ENCODE results near the gene EDRF1. TPM values are rescaled to one million over a fixed set of nuclear protein-coding genes. Genes with fewer than 3 reads are reported as not detected.

The EDRF1 gene
- total and polyA plus RNA-seq, 2 of the 8 experiments (the other 6 are each of a cell fraction or from before 2014, with no cell fraction given) = 19.9 to 37.8 TPM

DNA sequence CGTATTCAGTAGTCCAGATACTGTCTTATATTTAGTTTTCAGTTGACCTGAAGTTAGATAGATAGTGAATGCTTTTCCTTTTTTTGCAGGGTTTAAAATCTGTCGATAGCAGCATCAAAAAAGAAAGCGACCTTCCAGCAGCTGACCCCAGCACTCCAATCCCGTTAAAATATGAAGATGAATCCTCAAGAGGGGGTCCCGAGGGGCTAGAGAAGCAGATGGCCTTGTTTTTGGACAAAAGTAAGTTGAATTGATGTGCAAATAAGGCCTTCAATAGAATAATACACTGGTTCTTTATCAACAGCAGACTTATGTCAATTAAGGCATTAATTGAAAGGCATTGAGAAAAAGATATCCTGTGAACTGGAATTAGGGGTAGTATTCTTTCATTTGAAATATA is 18.7 kb downstream of the EDRF1 start (continued):
- TF ChIP-seq, protein P1, sequence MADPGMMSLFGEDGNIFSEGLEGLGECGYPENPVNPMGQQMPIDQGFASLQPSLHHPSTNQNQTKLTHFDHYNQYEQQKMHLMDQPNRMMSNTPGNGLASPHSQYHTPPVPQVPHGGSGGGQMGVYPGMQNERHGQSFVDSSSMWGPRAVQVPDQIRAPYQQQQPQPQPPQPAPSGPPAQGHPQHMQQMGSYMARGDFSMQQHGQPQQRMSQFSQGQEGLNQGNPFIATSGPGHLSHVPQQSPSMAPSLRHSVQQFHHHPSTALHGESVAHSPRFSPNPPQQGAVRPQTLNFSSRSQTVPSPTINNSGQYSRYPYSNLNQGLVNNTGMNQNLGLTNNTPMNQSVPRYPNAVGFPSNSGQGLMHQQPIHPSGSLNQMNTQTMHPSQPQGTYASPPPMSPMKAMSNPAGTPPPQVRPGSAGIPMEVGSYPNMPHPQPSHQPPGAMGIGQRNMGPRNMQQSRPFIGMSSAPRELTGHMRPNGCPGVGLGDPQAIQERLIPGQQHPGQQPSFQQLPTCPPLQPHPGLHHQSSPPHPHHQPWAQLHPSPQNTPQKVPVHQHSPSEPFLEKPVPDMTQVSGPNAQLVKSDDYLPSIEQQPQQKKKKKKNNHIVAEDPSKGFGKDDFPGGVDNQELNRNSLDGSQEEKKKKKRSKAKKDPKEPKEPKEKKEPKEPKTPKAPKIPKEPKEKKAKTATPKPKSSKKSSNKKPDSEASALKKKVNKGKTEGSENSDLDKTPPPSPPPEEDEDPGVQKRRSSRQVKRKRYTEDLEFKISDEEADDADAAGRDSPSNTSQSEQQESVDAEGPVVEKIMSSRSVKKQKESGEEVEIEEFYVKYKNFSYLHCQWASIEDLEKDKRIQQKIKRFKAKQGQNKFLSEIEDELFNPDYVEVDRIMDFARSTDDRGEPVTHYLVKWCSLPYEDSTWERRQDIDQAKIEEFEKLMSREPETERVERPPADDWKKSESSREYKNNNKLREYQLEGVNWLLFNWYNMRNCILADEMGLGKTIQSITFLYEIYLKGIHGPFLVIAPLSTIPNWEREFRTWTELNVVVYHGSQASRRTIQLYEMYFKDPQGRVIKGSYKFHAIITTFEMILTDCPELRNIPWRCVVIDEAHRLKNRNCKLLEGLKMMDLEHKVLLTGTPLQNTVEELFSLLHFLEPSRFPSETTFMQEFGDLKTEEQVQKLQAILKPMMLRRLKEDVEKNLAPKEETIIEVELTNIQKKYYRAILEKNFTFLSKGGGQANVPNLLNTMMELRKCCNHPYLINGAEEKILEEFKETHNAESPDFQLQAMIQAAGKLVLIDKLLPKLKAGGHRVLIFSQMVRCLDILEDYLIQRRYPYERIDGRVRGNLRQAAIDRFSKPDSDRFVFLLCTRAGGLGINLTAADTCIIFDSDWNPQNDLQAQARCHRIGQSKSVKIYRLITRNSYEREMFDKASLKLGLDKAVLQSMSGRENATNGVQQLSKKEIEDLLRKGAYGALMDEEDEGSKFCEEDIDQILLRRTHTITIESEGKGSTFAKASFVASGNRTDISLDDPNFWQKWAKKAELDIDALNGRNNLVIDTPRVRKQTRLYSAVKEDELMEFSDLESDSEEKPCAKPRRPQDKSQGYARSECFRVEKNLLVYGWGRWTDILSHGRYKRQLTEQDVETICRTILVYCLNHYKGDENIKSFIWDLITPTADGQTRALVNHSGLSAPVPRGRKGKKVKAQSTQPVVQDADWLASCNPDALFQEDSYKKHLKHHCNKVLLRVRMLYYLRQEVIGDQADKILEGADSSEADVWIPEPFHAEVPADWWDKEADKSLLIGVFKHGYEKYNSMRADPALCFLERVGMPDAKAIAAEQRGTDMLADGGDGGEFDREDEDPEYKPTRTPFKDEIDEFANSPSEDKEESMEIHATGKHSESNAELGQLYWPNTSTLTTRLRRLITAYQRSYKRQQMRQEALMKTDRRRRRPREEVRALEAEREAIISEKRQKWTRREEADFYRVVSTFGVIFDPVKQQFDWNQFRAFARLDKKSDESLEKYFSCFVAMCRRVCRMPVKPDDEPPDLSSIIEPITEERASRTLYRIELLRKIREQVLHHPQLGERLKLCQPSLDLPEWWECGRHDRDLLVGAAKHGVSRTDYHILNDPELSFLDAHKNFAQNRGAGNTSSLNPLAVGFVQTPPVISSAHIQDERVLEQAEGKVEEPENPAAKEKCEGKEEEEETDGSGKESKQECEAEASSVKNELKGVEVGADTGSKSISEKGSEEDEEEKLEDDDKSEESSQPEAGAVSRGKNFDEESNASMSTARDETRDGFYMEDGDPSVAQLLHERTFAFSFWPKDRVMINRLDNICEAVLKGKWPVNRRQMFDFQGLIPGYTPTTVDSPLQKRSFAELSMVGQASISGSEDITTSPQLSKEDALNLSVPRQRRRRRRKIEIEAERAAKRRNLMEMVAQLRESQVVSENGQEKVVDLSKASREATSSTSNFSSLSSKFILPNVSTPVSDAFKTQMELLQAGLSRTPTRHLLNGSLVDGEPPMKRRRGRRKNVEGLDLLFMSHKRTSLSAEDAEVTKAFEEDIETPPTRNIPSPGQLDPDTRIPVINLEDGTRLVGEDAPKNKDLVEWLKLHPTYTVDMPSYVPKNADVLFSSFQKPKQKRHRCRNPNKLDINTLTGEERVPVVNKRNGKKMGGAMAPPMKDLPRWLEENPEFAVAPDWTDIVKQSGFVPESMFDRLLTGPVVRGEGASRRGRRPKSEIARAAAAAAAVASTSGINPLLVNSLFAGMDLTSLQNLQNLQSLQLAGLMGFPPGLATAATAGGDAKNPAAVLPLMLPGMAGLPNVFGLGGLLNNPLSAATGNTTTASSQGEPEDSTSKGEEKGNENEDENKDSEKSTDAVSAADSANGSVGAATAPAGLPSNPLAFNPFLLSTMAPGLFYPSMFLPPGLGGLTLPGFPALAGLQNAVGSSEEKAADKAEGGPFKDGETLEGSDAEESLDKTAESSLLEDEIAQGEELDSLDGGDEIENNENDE (IDR thresholded peaks at IDR 0.05; ENCODE audit: insufficient replicate concordance, low read length) = no peak
- TF ChIP-seq SP4 (IDR thresholded peaks at IDR 0.05; ENCODE audit: low read length) (no peak), CHD2 (IDR thresholded peaks at IDR 0.05; ENCODE audit: low read length) (no peak), SAP30 (IDR thresholded peaks at IDR 0.05; ENCODE audit: insufficient read depth, insufficient replicate concordance, low read length) (no peak), JUND (IDR thresholded peaks at IDR 0.05; ENCODE audit: low read length) (no peak), EP300 (IDR thresholded peaks at IDR 0.05; ENCODE audit: borderline replicate concordance in 1 of 2, low read depth in 2 of 2, low read length in 2 of 2) (no peak), NANOG (IDR thresholded peaks at IDR 0.05; ENCODE audit: insufficient read depth, low read depth, low read length, poor library complexity, severe bottlenecking) (no peak), KDM4A (IDR thresholded peaks at IDR 0.05; ENCODE audit: low read depth, low read length, severe bottlenecking) (no peak), MAFK (IDR thresholded peaks at IDR 0.05; ENCODE audit: low read depth, low read length) (no peak)
